H9 (cell line): ENCODE results near the gene MRTFA. TPM values are rescaled to one million over a fixed set of nuclear protein-coding genes. Genes with fewer than 3 reads are reported as not detected.

Source experiments
- DNase-seq: peaks from one replicate; pipeline ENCODE4 v3.0.0-alpha.2; 2017
- H2AFZ ChIP-seq: one replicate; pipeline ENCODE4 v1.6.1; 2013; ENCODE audit warnings: mild to moderate bottlenecking, low read length, control low read depth, moderate library complexity
- H2AK5ac ChIP-seq: 2 replicates; pipeline ENCODE4 v1.6.1; 2013; ENCODE audit warnings: low read length, control low read depth, mixed read lengths; ENCODE audit not compliant: insufficient read length
- H2BK120ac ChIP-seq: one replicate; pipeline ENCODE4 v1.6.1; 2013; ENCODE audit warnings: low read depth, mild to moderate bottlenecking, low read length, control low read depth, inconsistent platforms; ENCODE audit not compliant: poor library complexity, severe bottlenecking
- H2BK12ac ChIP-seq: 2 replicates; pipeline ENCODE4 v1.6.1; 2013; ENCODE audit warnings: low read length, control low read depth, mixed read lengths, low read depth; ENCODE audit not compliant: insufficient read length
- H2BK15ac ChIP-seq: 2 replicates; pipeline ENCODE4 v1.6.1; 2013; ENCODE audit warnings: low read depth, low read length, control low read depth
- H2BK20ac ChIP-seq: one replicate; pipeline ENCODE4 v1.6.1; 2013; ENCODE audit warnings: low read depth, mild to moderate bottlenecking, low read length, control low read depth, inconsistent platforms; ENCODE audit not compliant: poor library complexity, severe bottlenecking
- H2BK5ac ChIP-seq: 2 replicates; pipeline ENCODE4 v1.6.1; 2013; ENCODE audit warnings: low read length, control low read depth, mixed read lengths; ENCODE audit not compliant: insufficient read length
- H3K14ac ChIP-seq: 2 replicates; pipeline ENCODE4 v1.6.1; 2013; ENCODE audit warnings: low read length, control low read depth; ENCODE audit not compliant: insufficient read depth
- H3K18ac ChIP-seq: 2 replicates; pipeline ENCODE4 v1.6.1; 2013; ENCODE audit warnings: low read depth, mild to moderate bottlenecking, mixed read lengths, low read length, control low read depth; ENCODE audit not compliant: insufficient read length
- H3K23ac ChIP-seq: 2 replicates; pipeline ENCODE4 v1.6.1; 2013; ENCODE audit warnings: low read length, control low read depth, mixed read lengths, low read depth; ENCODE audit not compliant: insufficient read length
- H3K23me2 ChIP-seq: 2 replicates; pipeline ENCODE4 v1.6.1; 2013; ENCODE audit warnings: low read depth, mild to moderate bottlenecking, mixed read lengths, low read length, control low read depth; ENCODE audit not compliant: insufficient read length, poor library complexity, severe bottlenecking
- H3K27ac ChIP-seq: 2 replicates; pipeline ENCODE4 v1.5.1; 2013; ENCODE audit warnings: low read length, control low read depth, mixed read lengths, low read depth; ENCODE audit not compliant: insufficient read length
- H3K27me3 ChIP-seq: 2 replicates; pipeline ENCODE4 v1.6.1; 2013; ENCODE audit warnings: low read length, control low read depth, inconsistent platforms; ENCODE audit not compliant: insufficient read depth
- H3K4ac ChIP-seq: 2 replicates; pipeline ENCODE4 v1.6.1; 2013; ENCODE audit warnings: low read depth, mild to moderate bottlenecking, control low read depth, inconsistent platforms, low read length, moderate library complexity
- H3K4me1 ChIP-seq: 2 replicates; pipeline ENCODE4 v1.6.1; 2013; ENCODE audit warnings: low read length, control low read depth, inconsistent platforms; ENCODE audit not compliant: insufficient read depth
- H3K4me2 ChIP-seq: 2 replicates; pipeline ENCODE4 v1.6.1; 2013; ENCODE audit warnings: low read length, control low read depth, mixed read lengths; ENCODE audit not compliant: insufficient read length, insufficient read depth
- H3K56ac ChIP-seq: 2 replicates; pipeline ENCODE4 v1.6.1; 2013; ENCODE audit warnings: low read depth, mild to moderate bottlenecking, mixed read lengths, low read length, control low read depth; ENCODE audit not compliant: insufficient read length
- H3K79me1 ChIP-seq: 2 replicates; pipeline ENCODE4 v1.6.1; 2013; ENCODE audit warnings: low read depth, mild to moderate bottlenecking, moderate library complexity, low read length, control low read depth, inconsistent platforms; ENCODE audit not compliant: insufficient read depth, poor library complexity, severe bottlenecking
- H3K79me2 ChIP-seq: 2 replicates; pipeline ENCODE4 v1.6.1; 2013; ENCODE audit warnings: low read length, control low read depth, inconsistent platforms; ENCODE audit not compliant: insufficient read depth
- H3K9ac ChIP-seq: 2 replicates; pipeline ENCODE4 v1.6.1; 2013; ENCODE audit warnings: low read length, control low read depth, mixed read lengths; ENCODE audit not compliant: insufficient read length; ENCODE audit errors: extremely low read depth
- H3K9me3 ChIP-seq: one replicate; pipeline ENCODE4 v1.6.1; 2013; ENCODE audit warnings: low read depth, low read length, inconsistent platforms; ENCODE audit not compliant: control insufficient read depth
- H3T11ph ChIP-seq: one replicate; pipeline ENCODE4 v1.6.1; 2013; ENCODE audit warnings: mild to moderate bottlenecking, low read length, control low read depth, inconsistent platforms
- H4K20me1 ChIP-seq: one replicate; pipeline ENCODE4 v1.6.1; 2013; ENCODE audit not compliant: control insufficient read depth, insufficient read length, insufficient read depth
- H4K5ac ChIP-seq: 2 replicates; pipeline ENCODE4 v1.6.1; 2013; ENCODE audit warnings: low read depth, mild to moderate bottlenecking, mixed read lengths, low read length, control low read depth; ENCODE audit not compliant: insufficient read length
- H4K8ac ChIP-seq: replicated peaks from 2 replicates; pipeline ENCODE4 v1.6.1; 2013; ENCODE audit warnings: low read length, control low read depth, mixed read lengths, low read depth; ENCODE audit not compliant: insufficient read length
- H4K91ac ChIP-seq: 2 replicates; pipeline ENCODE4 v1.6.1; 2013; ENCODE audit warnings: low read depth, mild to moderate bottlenecking, moderate library complexity, mixed read lengths, low read length, control low read depth; ENCODE audit not compliant: insufficient read length
- H3K27ac Mint-ChIP-seq, 3 experiments: 2 replicates in 2 of 3; 3 replicates in 1 of 3; pipeline ENCODE4 v1.8.0; 2020 to 2021; ENCODE audit warnings: mixed read lengths in 3 of 3, mild to moderate bottlenecking in 1 of 3, moderate library complexity in 1 of 3
- H3K27me3 Mint-ChIP-seq: 2 replicates; pipeline ENCODE4 v1.8.0; 2021; ENCODE audit warnings: low read depth, mild to moderate bottlenecking, moderate library complexity, mixed read lengths
- H3K36me3 Mint-ChIP-seq, 3 experiments: 2 replicates in 2 of 3; 3 replicates in 1 of 3; pipeline ENCODE4 v1.8.0; 2020 to 2021; ENCODE audit warnings: low read depth in 3 of 3, mixed read lengths in 3 of 3; ENCODE audit not compliant: insufficient read depth in 1 of 3
- H3K4me1 Mint-ChIP-seq, 2 experiments: 2 replicates each; pipeline ENCODE4 v1.8.0; 2020; ENCODE audit warnings: mixed read lengths in 2 of 2
- H3K4me3 Mint-ChIP-seq, 2 experiments: 2 replicates in 1 of 2; 3 replicates in 1 of 2; pipeline ENCODE4 v1.8.0; 2020 to 2021; ENCODE audit warnings: mild to moderate bottlenecking in 2 of 2, mixed read lengths in 2 of 2, moderate library complexity in 1 of 2
- H3K9me3 Mint-ChIP-seq, 2 experiments: 2 replicates in 1 of 2; 3 replicates in 1 of 2; pipeline ENCODE4 v1.8.0; 2020; ENCODE audit warnings: mild to moderate bottlenecking in 2 of 2, mixed read lengths in 2 of 2, moderate library complexity in 1 of 2
- CTCF ChIP-seq: fragments of 200-600 bp; sonication (generic); conservative IDR thresholded peaks from 3 replicates; pipeline ENCODE4 v1.8.0; 2021; ENCODE audit warnings: antibody characterized with exemption, mild to moderate bottlenecking
- total RNA-seq: library from RNA; stranded (reverse); gene quantifications from 2 replicates; pipeline ENCODE4 v1.2.1, GENCODE V29; 2021

The MRTFA gene
- total RNA-seq, 1 experiment from 2014 or later: 38.1 TPM

- no peak overlapping the region for H2AK5ac ChIP-seq
- no peaks in the 10 kb centered on the region for H3K79me1 ChIP-seq
- no peak overlapping the region for H3K23ac ChIP-seq
- H3K23me2 ChIP-seq: no peaks in the 10 kb centered on the region
- no peak overlapping the region for H4K91ac ChIP-seq
- H2AFZ ChIP-seq: no peak overlapping the region
- H2BK120ac ChIP-seq: no peak overlapping the region
- no peak overlapping the region for H2BK15ac ChIP-seq
- H3K27ac Mint-ChIP-seq: peak overlapping the region in 1 of 3 experiments; percentile 80; a peak in 2 of 7 replicates
- TF ChIP-seq CTCF: no peak
- no peak overlapping the region for H3K4me2 ChIP-seq
- no peak overlapping the region for H3K4ac ChIP-seq
- H2BK20ac ChIP-seq: no peak overlapping the region
- no peak overlapping the region for H2BK12ac ChIP-seq
- H4K8ac ChIP-seq: no peak overlapping the region
- no peaks in the 10 kb centered on the region for H4K20me1 ChIP-seq
- H3K27me3 ChIP-seq: no peaks in the 10 kb centered on the region
- peaks cover 4% of the 10 kb centered on the region; the same call in 1 of the 2 replicates for H3K79me2 ChIP-seq
- no peak overlapping the region for H3K9ac ChIP-seq
- no peaks in the 10 kb centered on the region for H3K9me3 ChIP-seq
- H3K56ac ChIP-seq: no peak overlapping the region
- H3K9me3 Mint-ChIP-seq: peaks cover 8 to 10% of the 10 kb centered on the region in 2 experiments
- no peak for DNase-seq
- H3K4me3 Mint-ChIP-seq: no peak overlapping the region
- H3K36me3 Mint-ChIP-seq: peaks cover 7 to 12% (median 8%) of the 10 kb centered on the region in 3 experiments
- H3K27ac ChIP-seq: no peak overlapping the region
- H3K14ac ChIP-seq: no peak overlapping the region
- no peak overlapping the region for H2BK5ac ChIP-seq
- no peaks in the 10 kb centered on the region for H3K27me3 Mint-ChIP-seq
- H4K5ac ChIP-seq: no peak overlapping the region
- H3K18ac ChIP-seq: no peak overlapping the region
- no peaks in the 10 kb centered on the region for H3K4me1 ChIP-seq
- H3K4me1 Mint-ChIP-seq: peaks cover 13 to 24% of the 10 kb centered on the region in 2 experiments
- no peak overlapping the region for H3T11ph ChIP-seq
Measured at GRCh38 chr22:40613067-40613466, 23.5 kb downstream of the MRTFA start.
